Measurements from ENCODE around the gene NRIP2.
"Not testable (repeated sequence)": the region's sequence is repeated elsewhere in the genome, so short reads cannot be mapped to it uniquely, and the experiment has no call there.

The NRIP2 gene, protein sequence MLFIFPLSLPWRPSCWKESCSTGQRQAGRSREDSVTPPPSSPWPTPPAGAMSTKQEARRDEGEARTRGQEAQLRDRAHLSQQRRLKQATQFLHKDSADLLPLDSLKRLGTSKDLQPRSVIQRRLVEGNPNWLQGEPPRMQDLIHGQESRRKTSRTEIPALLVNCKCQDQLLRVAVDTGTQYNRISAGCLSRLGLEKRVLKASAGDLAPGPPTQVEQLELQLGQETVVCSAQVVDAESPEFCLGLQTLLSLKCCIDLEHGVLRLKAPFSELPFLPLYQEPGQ

GRCh38 chr12:2834581-2835491 is at the start of gene NRIP2:
Gene NRIP2 (minus strand): TSS chr12:2835035. CDS start chr12:2834983, 52 bp downstream.
- no peak for FAIRE-seq

- no peak for FAIRE-seq
These were observed 45.0 kb upstream of the NRIP2 start for GRCh38 chr12:2879853-2880252.

GRCh38 chr12:2877953-2878732 is 43.3 kb upstream of the NRIP2 start:
- no peak for FAIRE-seq

GRCh38 chr12:2877047-2877952 is 42.5 kb upstream of the NRIP2 start, which contains the start of the genes FOXM1 and RHNO1:
Gene FOXM1 (minus strand): TSS chr12:2877174. CDS start chr12:2874478, 2,696 bp downstream.
Gene RHNO1 (plus strand): TSS chr12:2877223. CDS start chr12:2885367, 8,144 bp downstream.
- FAIRE-seq, result no peak

- no peak for FAIRE-seq
These were observed 41.7 kb upstream of the NRIP2 start for GRCh38 chr12:2876431-2877046.

DNA sequence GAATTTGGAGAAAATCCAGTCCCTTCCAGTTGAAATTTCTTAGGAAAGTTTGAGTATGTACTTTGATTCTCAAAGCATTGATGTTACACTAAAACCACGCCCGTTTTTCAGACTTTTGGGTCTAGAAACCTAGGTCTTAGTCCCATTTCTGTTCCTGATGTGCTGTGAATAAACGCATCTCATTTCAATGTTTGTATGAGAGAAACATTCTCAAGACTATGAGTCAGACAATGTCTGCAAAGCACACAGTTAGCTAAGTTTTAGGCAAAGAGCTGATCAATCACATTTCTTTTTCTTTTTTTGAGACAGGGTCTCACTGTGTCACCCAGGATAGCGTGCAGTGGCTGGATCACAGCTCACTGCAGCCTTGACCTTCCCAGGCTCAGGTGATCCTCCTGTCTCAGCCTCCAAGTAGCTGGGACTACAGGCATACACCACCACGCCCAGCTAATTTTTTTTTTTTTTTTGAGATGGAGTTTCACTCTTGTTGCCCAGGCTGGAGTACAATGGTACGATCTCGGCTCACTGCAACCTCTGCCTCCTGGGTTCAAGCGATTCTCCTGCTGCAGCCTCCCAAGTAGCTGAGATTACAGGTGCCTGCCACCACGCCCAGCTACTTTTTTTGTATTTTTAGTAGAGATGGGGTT is 34.3 kb upstream of the NRIP2 start:
- FAIRE-seq, result not testable (repeated sequence)

DNA sequence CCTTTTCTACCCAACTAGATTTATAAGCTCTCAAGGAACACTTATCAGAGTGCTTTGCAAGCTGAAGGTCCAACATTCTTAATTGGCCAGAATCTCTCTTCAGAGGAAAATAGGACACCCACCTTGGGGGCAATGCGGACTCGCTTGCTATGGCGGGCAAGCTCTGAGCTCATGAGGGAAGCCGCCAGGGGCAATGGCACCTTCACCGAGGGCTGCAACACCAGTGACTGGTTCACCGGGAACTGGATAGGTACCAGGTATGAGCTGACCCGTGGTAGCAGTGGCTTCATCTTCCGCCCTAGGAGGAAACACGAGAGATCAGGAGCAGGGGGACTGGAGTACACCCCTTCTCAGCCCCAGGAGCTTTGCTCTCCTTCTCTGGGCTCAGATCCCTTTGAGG is 29.4 kb upstream of the NRIP2 start:
- FAIRE-seq, result no peak

DNA sequence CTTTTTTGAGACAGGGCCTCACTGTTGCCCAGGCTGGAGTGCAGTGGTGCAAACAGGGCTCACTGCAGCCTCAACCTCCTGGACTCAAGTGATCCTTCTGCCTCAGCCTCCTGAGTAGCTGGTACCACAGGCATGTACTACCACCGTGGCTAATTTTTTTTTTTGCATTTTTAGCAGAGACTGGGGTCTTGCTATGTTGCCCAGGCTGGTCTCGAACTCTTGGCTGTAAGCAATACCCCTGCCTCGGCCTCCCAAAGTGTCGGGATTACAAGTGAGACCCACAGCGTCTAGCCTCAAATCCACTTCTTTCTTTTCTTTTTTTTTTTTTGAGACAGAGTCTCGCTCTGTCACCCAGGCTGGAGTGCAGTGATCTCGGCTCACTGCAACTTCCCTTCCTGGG is 28.6 kb upstream of the NRIP2 start:
- not testable (repeated sequence) for FAIRE-seq

- FAIRE-seq, result no peak
These were observed 28.0 kb upstream of the NRIP2 start for GRCh38 chr12:2862876-2863275.

GRCh38 chr12:2860170-2860569 is 25.3 kb upstream of the NRIP2 start:
- FAIRE-seq, result no peak

DNA sequence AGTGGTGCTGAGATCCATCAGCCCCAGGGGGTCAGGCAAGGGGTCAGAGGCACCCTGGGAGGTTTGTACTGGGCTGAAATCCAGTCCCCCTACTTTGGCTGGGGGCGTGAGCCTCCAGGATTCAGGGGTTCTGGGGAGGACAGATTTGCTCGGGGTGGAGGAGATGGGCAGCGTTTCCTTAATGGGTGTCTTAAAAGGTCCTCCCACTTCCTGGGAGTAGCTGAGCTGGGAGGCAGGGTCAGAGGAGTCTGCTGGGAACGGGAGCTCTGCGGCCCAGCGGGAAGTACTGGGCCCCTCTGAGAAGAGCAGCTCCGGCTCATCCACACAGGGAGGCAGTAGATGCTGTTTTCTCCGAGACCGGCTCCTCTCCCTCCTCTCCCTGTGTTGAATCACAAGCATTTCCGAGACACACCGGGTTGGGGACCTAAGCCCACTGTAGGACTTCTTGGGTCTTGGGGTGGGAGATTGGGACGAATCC is 24.1 kb upstream of the NRIP2 start:
- no peak for FAIRE-seq

DNA sequence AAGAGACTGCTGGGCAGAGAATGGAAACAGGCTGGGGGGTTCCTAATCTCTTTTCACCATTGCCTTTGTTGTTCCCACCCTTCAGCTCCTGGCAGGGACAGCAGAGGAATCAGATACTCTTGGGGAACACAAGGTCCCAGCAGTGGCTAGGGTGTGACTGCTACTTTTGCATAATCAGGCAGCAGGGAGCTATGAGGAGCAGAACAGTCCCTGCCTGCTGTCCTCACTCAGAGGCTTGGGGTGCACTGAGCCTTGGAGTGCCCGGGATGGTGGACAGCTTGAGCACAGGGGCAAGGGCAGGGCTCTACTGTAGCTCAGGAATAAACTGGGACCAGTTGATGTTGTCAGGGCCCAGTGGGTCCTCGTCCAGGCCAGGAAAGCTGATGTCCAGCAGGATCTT is 23.5 kb upstream of the NRIP2 start:
- no peak for FAIRE-seq

GRCh38 chr12:2857576-2857975 is 22.7 kb upstream of the NRIP2 start:
- FAIRE-seq, result no peak

DNA sequence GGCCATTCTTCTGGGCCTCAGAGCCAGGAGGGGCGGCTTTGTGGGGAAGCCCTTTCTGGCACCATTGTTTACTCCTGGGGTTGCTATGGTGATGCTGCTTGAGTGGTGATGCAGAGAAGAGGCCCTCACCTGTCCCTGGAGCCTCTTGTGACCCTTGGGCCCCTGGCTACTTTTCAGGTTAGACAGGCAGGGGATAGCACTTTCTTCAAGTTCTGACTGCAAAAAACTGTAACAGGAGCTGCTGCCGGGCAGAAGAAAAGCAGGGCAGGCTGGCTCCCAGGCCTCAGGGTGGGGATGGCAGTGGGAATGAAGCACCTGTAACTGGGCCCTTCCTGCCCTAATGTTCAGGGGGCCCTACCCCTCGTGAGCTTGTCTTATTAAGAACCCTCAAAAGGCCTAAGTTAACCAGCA is 22.2 kb upstream of the NRIP2 start, which contains the start of gene TEX52:
TSS of gene TEX52 (minus strand) at position 19 of the 411 bp plus-strand sequence. CDS start at position 6, 13 bp downstream.
- FAIRE-seq, result no peak

GRCh38 chr12:2856051-2856450 is 21.2 kb upstream of the NRIP2 start:
- FAIRE-seq, result no peak

- FAIRE-seq, result no peak
These were observed 20.7 kb upstream of the NRIP2 start for GRCh38 chr12:2855546-2855945.

GRCh38 chr12:2854669-2855453 is 20.0 kb upstream of the NRIP2 start:
- no peak for FAIRE-seq

DNA sequence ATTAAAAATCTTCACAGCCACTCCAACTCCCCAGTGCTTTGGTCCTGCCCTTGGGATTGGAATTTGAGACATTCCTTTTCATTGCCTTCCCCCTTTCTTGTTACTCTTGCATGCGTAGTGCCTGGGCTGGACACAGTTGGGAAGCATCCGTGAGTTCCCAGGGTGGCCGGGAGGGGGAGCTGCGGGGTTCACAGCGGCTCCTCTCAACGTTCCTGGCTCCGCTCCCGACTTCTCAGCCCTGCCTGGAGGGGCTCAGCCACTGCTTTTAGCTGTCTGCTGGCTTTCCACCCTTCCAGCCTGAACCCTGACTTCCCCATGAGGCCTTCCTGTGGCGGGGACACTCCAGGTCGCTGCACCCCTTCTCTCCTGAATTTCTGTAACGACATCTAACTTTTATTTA is 18.8 kb upstream of the NRIP2 start:
- FAIRE-seq, result peak; percentile 37

DNA sequence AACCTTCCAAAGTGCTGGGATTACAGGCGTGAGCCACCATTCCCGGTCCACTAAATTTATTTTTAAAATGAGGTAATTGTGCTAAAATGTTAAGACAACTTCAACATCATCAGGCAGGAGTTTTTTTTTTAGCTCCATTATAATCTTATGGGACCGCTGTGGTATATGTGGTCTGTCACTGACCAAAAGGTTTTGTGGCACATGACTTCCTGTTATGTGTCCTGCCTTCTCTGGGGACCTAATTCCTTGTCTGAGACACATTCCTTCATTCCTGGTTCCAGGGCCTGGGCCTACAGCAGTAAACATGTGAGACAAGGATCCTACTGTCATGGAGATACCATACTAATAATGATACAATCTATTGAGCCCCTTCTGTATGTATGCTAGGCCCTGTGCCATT is 17.1 kb upstream of the NRIP2 start:
- no peak for FAIRE-seq

- no peak for FAIRE-seq
These were observed 10.4 kb upstream of the NRIP2 start for GRCh38 chr12:2845280-2845679.
